D721Med (cell line): Measurements from ENCODE around the gene MAGEA11.
"Not testable (repeated sequence)": the region's sequence is repeated elsewhere in the genome, so short reads cannot be mapped to it uniquely, and the experiment has no call there.

Source experiments
- DNase-seq: peaks from one replicate; pipeline ENCODE4 v3.0.0; 2011; ENCODE audit warnings: low spot score; ENCODE audit not compliant: insufficient read length
- FAIRE-seq: peaks from 2 replicates; lab custom pipeline; 2011; peaks lifted over from hg19 to GRCh38; lab: Jason Lieb, UNC
- CTCF ChIP-seq: IDR thresholded peaks from 2 replicates; pipeline ENCODE4 v1.5.1; 2012; ENCODE audit warnings: mild to moderate bottlenecking, control low read depth; ENCODE audit not compliant: insufficient read depth; ENCODE audit errors: missing control alignments

Gene MAGEA11

GRCh38 chrX:149711545-149712236, at the start of gene MAGEA11:
TSS of gene MAGEA11 (plus strand) at chrX:149712060. CDS start at chrX:149713160, 1,100 bp downstream.
- FAIRE-seq (no peak), DNase-seq (no peak)
- TF ChIP-seq CTCF: no peak

GRCh38 chrX:149675088-149675487, 36.8 kb upstream of the MAGEA11 start:
- not testable (repeated sequence) for DNase-seq, FAIRE-seq

- FAIRE-seq, DNase-seq: not testable (repeated sequence)
Measured at GRCh38 chrX:149675554-149675953, 36.3 kb upstream of the MAGEA11 start.

GRCh38 chrX:149679164-149679678, 32.6 kb upstream of the MAGEA11 start:
- DNase-seq, FAIRE-seq: not testable (repeated sequence)

GRCh38 chrX:149681182-149681581, 30.7 kb upstream of the MAGEA11 start:
- FAIRE-seq: no peak
- TF ChIP-seq CTCF: no peak
- DNase-seq: no peak

- no peak for FAIRE-seq
- TF ChIP-seq CTCF: no peak
- no peak for DNase-seq
Measured at GRCh38 chrX:149682031-149682430, 29.8 kb upstream of the MAGEA11 start.

GRCh38 chrX:149682956-149683947, 28.6 kb upstream of the MAGEA11 start:
- FAIRE-seq (no peak), DNase-seq (no peak)
- TF ChIP-seq CTCF: no peak

- DNase-seq: no peak
- no peak for FAIRE-seq
- no peak for TF ChIP-seq CTCF
Measured at GRCh38 chrX:149683966-149684730, 27.7 kb upstream of the MAGEA11 start.
